Prostate gland (tissue), 2 donors: Measurements from ENCODE around the gene DHCR7. TPM values are rescaled to one million over a fixed set of nuclear protein-coding genes. Genes with fewer than 3 reads are reported as not detected.

Experiments used
- DNase-seq: peaks from one replicate; pipeline ENCODE4 v3.0.0-alpha.2; 2019; ENCODE audit warnings: low spot score
- H3K27ac ChIP-seq, 2 donors: fragments of 200-600 bp; sonication (generic); 2 replicates each; pipeline ENCODE4 v1.5.1; 2017 to 2019
- H3K27me3 ChIP-seq: fragments of 200-600 bp; sonication (generic); replicated peaks from 2 replicates; pipeline ENCODE4 v1.5.1; 2019; ENCODE audit not compliant: insufficient read depth
- H3K36me3 ChIP-seq, 2 donors: fragments of 200-600 bp; sonication (generic); 1 replicate in 1 of 2; 2 replicates in 1 of 2; pipeline versions ENCODE4 v1.5.1 to v1.8.1; 2017 to 2019
- H3K4me1 ChIP-seq: fragments of 200-600 bp; sonication (generic); replicated peaks from 2 replicates; pipeline ENCODE4 v1.5.1; 2019
- H3K4me3 ChIP-seq, 2 donors: fragments of 200-600 bp; sonication (generic); 2 replicates each; pipeline ENCODE4 v1.5.1; 2017 to 2019
- H3K9me3 ChIP-seq: fragments of 200-600 bp; sonication (generic); 2 replicates; pipeline ENCODE4 v1.5.1; 2017
- POLR2A ChIP-seq: fragments of 450-650 bp; IDR thresholded peaks from one replicate; pipeline ENCODE4 v1.6.1; 2016; ENCODE audit warnings: antibody characterized with exemption, mild to moderate bottlenecking
- POLR2AphosphoS5 ChIP-seq: sonication (generic); formaldehyde crosslinking; IDR thresholded peaks from one replicate; pipeline ENCODE4 v1.6.1; 2017; ENCODE audit warnings: antibody characterized with exemption
- WGBS: methylation state at CpG from one replicate; pipeline ENCODE4 v1.1.5; 2018; 5-methylcytosine and 5-hydroxymethylcytosine counted together
- intact Hi-C: fragments of 100-400 bp; cut with DNase I; formaldehyde crosslinking; loops from one replicate; pipeline ENCODE4 v1.14.2; 2022
- total RNA-seq, 2 donors: library from RNA; depleted of rRNA; stranded (reverse); fragments of >200 nt; gene quantifications; one replicate each; pipeline ENCODE4 v1.1.0, GENCODE V29; 2016
- TF ChIP-seq, protein P1 (sequence below), 4 experiments: fragments of 200-600 bp in 2 of 4; fragments of 450-650 bp in 2 of 4; sonication (generic) in 2 of 4; IDR thresholded peaks; 1 replicate in 3 of 4; 2 replicates in 1 of 4; pipeline ENCODE4 v1.5.1; 2016 to 2019; ENCODE audit warnings: antibody characterized with exemption in 4 of 4, mild to moderate bottlenecking in 2 of 4, moderate library complexity in 2 of 4

DHCR7 gene
- total RNA-seq, 2 donors from 2014 or later = 29.5 to 93.9 TPM

DNA sequence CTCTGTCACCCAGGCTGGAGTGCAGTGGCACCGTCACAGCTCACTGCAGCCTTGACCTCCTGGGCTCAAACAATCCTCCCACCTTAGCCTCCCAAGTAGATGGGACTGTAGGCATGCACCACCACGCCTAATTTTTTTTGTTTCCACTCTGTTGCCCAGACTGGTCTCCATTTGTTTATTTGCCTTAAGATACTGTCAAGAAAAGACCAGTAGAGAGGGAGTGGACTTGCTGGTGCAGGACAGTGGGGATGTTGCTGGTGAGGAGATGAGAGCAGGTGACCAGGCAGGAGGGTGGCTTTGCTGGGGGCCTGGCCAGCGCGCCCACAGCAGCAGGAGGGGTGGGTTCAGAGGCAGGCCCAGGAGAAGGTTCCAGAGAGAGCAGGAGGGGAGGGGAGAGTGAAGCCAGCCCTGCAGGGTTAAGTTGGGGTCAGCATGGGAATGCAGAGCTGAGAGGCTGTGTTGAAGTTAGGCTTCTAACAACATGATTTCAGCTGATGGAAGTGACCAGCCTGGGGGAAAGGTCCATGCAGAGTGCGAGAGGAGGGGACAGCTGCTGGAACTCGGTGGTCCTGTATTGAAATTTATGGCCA lies 40.6 kb upstream of the DHCR7 start:
- Histone ChIP-seq H3K36me3 (peaks cover 16 to 20% of the 10 kb centered on the region in 2 donors), H3K9me3 (no peaks in the 10 kb centered on the region), H3K4me3 (no peak overlapping the region), H3K27ac (no peak overlapping the region), H3K4me1 (no peaks in the 10 kb centered on the region), H3K27me3 (no peaks in the 10 kb centered on the region)
- intact Hi-C loops = no loop called here
- no peak for DNase-seq
- TF ChIP-seq POLR2AphosphoS5 = no peak
- TF ChIP-seq, protein P1, sequence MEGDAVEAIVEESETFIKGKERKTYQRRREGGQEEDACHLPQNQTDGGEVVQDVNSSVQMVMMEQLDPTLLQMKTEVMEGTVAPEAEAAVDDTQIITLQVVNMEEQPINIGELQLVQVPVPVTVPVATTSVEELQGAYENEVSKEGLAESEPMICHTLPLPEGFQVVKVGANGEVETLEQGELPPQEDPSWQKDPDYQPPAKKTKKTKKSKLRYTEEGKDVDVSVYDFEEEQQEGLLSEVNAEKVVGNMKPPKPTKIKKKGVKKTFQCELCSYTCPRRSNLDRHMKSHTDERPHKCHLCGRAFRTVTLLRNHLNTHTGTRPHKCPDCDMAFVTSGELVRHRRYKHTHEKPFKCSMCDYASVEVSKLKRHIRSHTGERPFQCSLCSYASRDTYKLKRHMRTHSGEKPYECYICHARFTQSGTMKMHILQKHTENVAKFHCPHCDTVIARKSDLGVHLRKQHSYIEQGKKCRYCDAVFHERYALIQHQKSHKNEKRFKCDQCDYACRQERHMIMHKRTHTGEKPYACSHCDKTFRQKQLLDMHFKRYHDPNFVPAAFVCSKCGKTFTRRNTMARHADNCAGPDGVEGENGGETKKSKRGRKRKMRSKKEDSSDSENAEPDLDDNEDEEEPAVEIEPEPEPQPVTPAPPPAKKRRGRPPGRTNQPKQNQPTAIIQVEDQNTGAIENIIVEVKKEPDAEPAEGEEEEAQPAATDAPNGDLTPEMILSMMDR (IDR thresholded peaks at IDR 0.05) = no peak
- TF ChIP-seq POLR2A = no peak
- WGBS = 80% methylated on average over 6 of the region's 6 CpGs

DNA sequence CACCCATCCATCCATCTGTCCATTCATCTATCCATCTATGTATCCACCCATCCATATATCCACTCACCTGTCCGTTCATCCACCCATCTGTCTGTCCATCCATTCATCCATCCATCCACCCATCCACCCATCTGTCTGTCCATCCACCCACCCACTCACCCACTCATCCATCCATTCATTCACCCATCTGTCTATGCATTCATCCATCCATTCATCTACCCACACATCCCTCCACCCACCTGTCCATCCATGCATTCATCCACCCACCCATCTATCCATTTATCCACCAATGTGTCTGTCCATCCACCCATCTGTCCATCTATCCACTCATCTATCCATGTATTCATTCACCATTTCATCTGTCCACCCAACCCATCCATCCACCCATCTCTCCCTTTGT lies 38.1 kb upstream of the DHCR7 start:
- peaks cover 2% of the 10 kb centered on the region for H3K4me1 ChIP-seq
- peaks cover 12 to 27% of the 10 kb centered on the region in 2 donors for H3K36me3 ChIP-seq
- DNase-seq = no peak
- no peaks in the 10 kb centered on the region for H3K27me3 ChIP-seq
- 97% methylated on average over 1 of the region's 1 CpG for WGBS
- no peak overlapping the region for H3K27ac ChIP-seq
- intact Hi-C loops = no loop called here
- no peaks in the 10 kb centered on the region for H3K9me3 ChIP-seq
- no peak for TF ChIP-seq POLR2AphosphoS5
- H3K4me3 ChIP-seq = no peak overlapping the region

DNA sequence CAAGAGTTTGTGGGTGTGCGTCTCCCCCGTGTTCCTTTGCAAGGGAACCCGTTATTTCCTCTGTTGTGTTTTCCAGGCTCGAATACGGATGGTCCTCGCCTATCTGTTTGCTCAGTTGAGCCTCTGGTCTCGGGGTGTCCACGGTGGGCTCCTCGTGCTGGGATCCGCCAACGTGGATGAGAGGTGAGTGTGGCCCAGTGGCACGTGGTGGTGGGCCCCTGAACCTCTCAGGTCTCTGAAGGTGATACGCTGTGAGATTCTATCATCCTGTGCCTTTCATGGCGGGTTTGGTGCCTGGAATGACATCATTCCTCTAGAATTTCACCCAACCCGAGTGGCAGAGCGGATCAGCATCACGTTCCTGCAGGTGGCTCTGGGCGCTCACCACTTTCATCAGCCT lies 37.3 kb upstream of the DHCR7 start:
- intact Hi-C loops = no loop called here
- no peaks in the 10 kb centered on the region for H3K9me3 ChIP-seq
- no peaks in the 10 kb centered on the region for H3K27me3 ChIP-seq
- peaks cover 2% of the 10 kb centered on the region for H3K4me1 ChIP-seq
- TF ChIP-seq POLR2A (no peak), POLR2AphosphoS5 (no peak)
- TF ChIP-seq, protein P1 (IDR thresholded peaks at IDR 0.05) = no peak
- no peak for DNase-seq
- H3K27ac ChIP-seq = no peak overlapping the region
- WGBS = 95% methylated on average over 18 of the region's 18 CpGs
- H3K36me3 ChIP-seq = peaks cover 12 to 19% of the 10 kb centered on the region in 2 donors
- H3K4me3 ChIP-seq = no peak overlapping the region

DNA sequence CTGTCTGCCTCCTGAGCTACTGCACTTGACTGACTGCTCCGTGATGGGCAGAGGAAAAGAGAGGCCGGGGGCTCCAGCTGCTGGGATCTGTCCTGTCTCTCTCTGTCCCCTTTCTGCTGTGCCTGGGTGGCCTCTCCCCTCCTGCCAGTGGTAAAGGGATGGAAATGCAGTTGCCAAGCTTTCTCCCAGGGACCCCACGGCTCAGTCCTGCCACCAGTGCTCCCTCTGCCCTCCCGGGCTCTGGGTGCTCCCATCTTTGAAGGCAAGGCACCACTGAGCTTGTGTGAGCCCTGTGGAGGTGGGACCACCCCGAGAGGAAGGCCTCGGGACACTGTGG lies 36.8 kb upstream of the DHCR7 start:
- Histone ChIP-seq H3K4me1 (peaks cover 2% of the 10 kb centered on the region), H3K27me3 (no peaks in the 10 kb centered on the region), H3K27ac (no peak overlapping the region), H3K9me3 (no peaks in the 10 kb centered on the region), H3K4me3 (no peak overlapping the region), H3K36me3 (peaks cover 12 to 19% of the 10 kb centered on the region in 2 donors)
- intact Hi-C loops = no loop called here
- TF ChIP-seq POLR2A (no peak), POLR2AphosphoS5 (no peak)
- TF ChIP-seq, protein P1 (IDR thresholded peaks at IDR 0.05) = no peak
- DNase-seq = no peak
- WGBS = 89% methylated on average over 5 of the region's 6 CpGs

DNA sequence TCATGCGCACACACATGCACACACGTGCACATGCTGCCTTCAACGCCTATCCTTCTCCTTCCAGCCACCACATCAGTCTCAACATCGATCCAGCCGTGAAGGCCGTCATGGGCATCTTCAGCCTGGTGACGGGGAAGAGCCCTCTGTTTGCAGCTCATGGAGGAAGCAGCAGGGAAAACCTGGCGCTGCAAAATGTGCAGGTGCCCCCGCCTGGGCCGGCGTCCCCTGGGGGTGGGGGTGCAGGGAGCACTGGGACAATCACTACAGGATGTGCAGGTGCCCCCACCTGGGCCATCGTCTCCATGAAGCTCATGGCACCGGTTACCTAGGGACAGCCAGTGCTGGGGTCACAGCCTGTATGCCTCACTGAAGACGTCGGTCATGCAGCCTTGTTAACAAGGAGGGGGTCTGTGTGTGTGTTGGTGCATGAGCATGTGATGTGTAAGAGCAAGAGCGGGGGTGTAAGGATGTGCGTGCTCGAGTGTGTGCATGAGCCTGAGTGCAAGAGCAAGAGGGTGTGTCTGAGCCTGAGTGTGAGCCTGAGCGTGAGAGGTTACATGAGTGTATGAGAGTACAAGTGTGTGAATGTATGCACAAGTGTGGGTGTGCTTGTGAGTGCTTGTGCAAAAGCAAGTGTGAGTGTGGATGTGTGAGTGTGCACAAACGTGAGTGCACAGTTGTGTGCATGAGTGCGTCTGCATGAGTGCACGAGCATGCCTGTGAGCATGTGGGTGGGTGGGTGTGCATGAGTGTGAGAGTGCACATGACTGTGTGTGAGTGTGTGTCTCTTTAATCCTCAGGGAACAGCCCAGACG lies 36.3 kb upstream of the DHCR7 start:
- Histone ChIP-seq H3K4me3 (no peak overlapping the region), H3K27me3 (no peaks in the 10 kb centered on the region), H3K36me3 (peaks cover 12 to 19% of the 10 kb centered on the region in 2 donors), H3K4me1 (peaks cover 2% of the 10 kb centered on the region), H3K27ac (no peak overlapping the region), H3K9me3 (no peaks in the 10 kb centered on the region)
- intact Hi-C loops = no loop called here
- DNase-seq = no peak
- WGBS = 89% methylated on average over 23 of the region's 23 CpGs
- TF ChIP-seq POLR2AphosphoS5 = no peak
- TF ChIP-seq, protein P1 (IDR thresholded peaks at IDR 0.05) = no peak
- no peak for TF ChIP-seq POLR2A
